Stimulated activated CD8-positive, alpha-beta memory T cell treated with anti-CD3 and anti-CD28 coated beads, Interleukin-12 subunit alpha, Interleukin-12 subunit beta, amount 100 ng/mL, for 1 hour (primary cell): Measurements from ENCODE around the gene DHX38.
"Not testable (repeated sequence)": the region's sequence is repeated elsewhere in the genome, so short reads cannot be mapped to it uniquely, and the experiment has no call there.

Experiments
- DNase-seq: peaks from one replicate; pipeline ENCODE4 v3.0.0-alpha.2; 2020; ENCODE audit warnings: low read depth

Gene DHX38

GRCh38 chr16:72093448-72094265, at the start of gene DHX38, which contains the start of gene TXNL4B:
DHX38 (plus strand) TSS chr16:72093847; CDS start chr16:72096158, 2,311 bp downstream.
TXNL4B (minus strand) TSS chr16:72093620; CDS start chr16:72090749, 2,871 bp downstream.
- DNase-seq = peak; percentile 82

GRCh38 chr16:72044296-72044695, 49.4 kb upstream of the DHX38 start:
- DNase-seq = no peak

GRCh38 chr16:72044825-72045359, 48.8 kb upstream of the DHX38 start:
- no peak for DNase-seq

- DNase-seq = no peak
Observed at GRCh38 chr16:72049110-72049509, 44.5 kb upstream of the DHX38 start.

GRCh38 chr16:72050769-72051464, 42.7 kb upstream of the DHX38 start:
- DNase-seq = no peak

GRCh38 chr16:72051818-72052217, 41.8 kb upstream of the DHX38 start:
- no peak for DNase-seq

GRCh38 chr16:72054254-72054847, 39.3 kb upstream of the DHX38 start, which contains the start of gene HP:
HP (plus strand) TSS chr16:72054505; CDS start chr16:72054653, 148 bp downstream.
- DNase-seq = not testable (repeated sequence)

GRCh38 chr16:72055911-72056310, 37.7 kb upstream of the DHX38 start:
- no peak for DNase-seq

GRCh38 chr16:72057313-72057712, 36.3 kb upstream of the DHX38 start:
- not testable (repeated sequence) for DNase-seq

- DNase-seq = not testable (repeated sequence)
Observed at GRCh38 chr16:72059060-72059459, 34.6 kb upstream of the DHX38 start.

- no peak for DNase-seq
Observed at GRCh38 chr16:72060405-72060804, 33.2 kb upstream of the DHX38 start.

- DNase-seq = no peak
Observed at GRCh38 chr16:72061564-72061963, 32.1 kb upstream of the DHX38 start.

- DNase-seq = no peak
Observed at GRCh38 chr16:72064361-72064894, 29.2 kb upstream of the DHX38 start.

- no peak for DNase-seq
Observed at GRCh38 chr16:72066747-72067146, 26.9 kb upstream of the DHX38 start.

- DNase-seq = no peak
Observed at GRCh38 chr16:72068930-72069329, 24.7 kb upstream of the DHX38 start.

- no peak for DNase-seq
Observed at GRCh38 chr16:72072514-72073342, 20.9 kb upstream of the DHX38 start.

- DNase-seq = no peak
Observed at GRCh38 chr16:72073560-72074230, 20.0 kb upstream of the DHX38 start.

- not testable (repeated sequence) for DNase-seq
Observed at GRCh38 chr16:72075067-72075466, 18.6 kb upstream of the DHX38 start.

- DNase-seq = not testable (repeated sequence)
Observed at GRCh38 chr16:72076991-72077706, 16.5 kb upstream of the DHX38 start.
